Measurements from ENCODE around the gene SLC18A3.

- TF ChIP-seq POLR2A (IDR thresholded peaks at IDR 0.05), result no peak
- TF ChIP-seq, protein P1, sequence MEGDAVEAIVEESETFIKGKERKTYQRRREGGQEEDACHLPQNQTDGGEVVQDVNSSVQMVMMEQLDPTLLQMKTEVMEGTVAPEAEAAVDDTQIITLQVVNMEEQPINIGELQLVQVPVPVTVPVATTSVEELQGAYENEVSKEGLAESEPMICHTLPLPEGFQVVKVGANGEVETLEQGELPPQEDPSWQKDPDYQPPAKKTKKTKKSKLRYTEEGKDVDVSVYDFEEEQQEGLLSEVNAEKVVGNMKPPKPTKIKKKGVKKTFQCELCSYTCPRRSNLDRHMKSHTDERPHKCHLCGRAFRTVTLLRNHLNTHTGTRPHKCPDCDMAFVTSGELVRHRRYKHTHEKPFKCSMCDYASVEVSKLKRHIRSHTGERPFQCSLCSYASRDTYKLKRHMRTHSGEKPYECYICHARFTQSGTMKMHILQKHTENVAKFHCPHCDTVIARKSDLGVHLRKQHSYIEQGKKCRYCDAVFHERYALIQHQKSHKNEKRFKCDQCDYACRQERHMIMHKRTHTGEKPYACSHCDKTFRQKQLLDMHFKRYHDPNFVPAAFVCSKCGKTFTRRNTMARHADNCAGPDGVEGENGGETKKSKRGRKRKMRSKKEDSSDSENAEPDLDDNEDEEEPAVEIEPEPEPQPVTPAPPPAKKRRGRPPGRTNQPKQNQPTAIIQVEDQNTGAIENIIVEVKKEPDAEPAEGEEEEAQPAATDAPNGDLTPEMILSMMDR (IDR thresholded peaks at IDR 0.05), result no peak
- no peak for TF ChIP-seq EP300 (IDR thresholded peaks at IDR 0.05)
Measured at GRCh38 chr10:49645871-49646870, 36.1 kb downstream of the SLC18A3 start.

Data from sigmoid colon (tissue), 4 donors.